Testis (tissue), 3 donors: ENCODE data around the gene ZNF48. TPM values are rescaled to one million over a fixed set of nuclear protein-coding genes. Genes with fewer than 3 reads are reported as not detected.
"Not testable (repeated sequence)": the region's sequence is repeated elsewhere in the genome, so short reads cannot be mapped to it uniquely, and the experiment has no call there.

Experiments used
- DNase-seq: peaks from one replicate; pipeline ENCODE4 v3.0.0-alpha.2; 2019
- H3K27ac ChIP-seq, 2 donors: fragments of 200-600 bp; sonication (generic); one replicate each; pipeline ENCODE4 v1.5.1; 2019
- H3K27me3 ChIP-seq: fragments of 200-600 bp; sonication (generic); one replicate; pipeline ENCODE4 v1.5.1; 2019
- H3K36me3 ChIP-seq: fragments of 200-600 bp; sonication (generic); one replicate; pipeline ENCODE4 v1.5.1; 2017; ENCODE audit warnings: low read depth; ENCODE audit errors: missing control alignments
- H3K4me1 ChIP-seq: fragments of 200-600 bp; sonication (generic); one replicate; pipeline ENCODE4 v1.5.1; 2019
- H3K4me3 ChIP-seq, 2 donors: fragments of 200-600 bp; sonication (generic); one replicate each; pipeline ENCODE4 v1.5.1; 2017 to 2019
- H3K9me3 ChIP-seq: fragments of 200-600 bp; sonication (generic); one replicate; pipeline ENCODE4 v1.5.1; 2017
- POLR2A ChIP-seq: fragments of 450-650 bp; IDR thresholded peaks from one replicate; pipeline ENCODE4 v1.6.1; 2017; ENCODE audit warnings: antibody characterized with exemption, mild to moderate bottlenecking, moderate library complexity
- WGBS, 2 donors: methylation state at CpG; one replicate each; pipeline ENCODE4 v1.1.5; 2018; 5-methylcytosine and 5-hydroxymethylcytosine counted together
- intact Hi-C: fragments of 100-400 bp; cut with DNase I; formaldehyde crosslinking; loops from one replicate; pipeline ENCODE4 v1.15.1; 2023; ENCODE audit warnings: low total_unique reads
- polyA plus RNA-seq: library from polyadenylated mRNA; stranded (reverse); fragments of 350-450 nt; fragmentation: Illumina TruSeq; extraction: RNeasy Lipid Tissue Mini Kit (QIAGEN cat#74804); gene quantifications from one replicate; pipeline ENCODE4 v1.2.3, GENCODE V29; 2014; ENCODE audit warnings: low read depth, low replicate concordance; ENCODE audit not compliant: insufficient read depth
- total RNA-seq, 2 donors: library from RNA; depleted of rRNA; stranded (reverse); fragments of >200 nt; gene quantifications; one replicate each; pipeline ENCODE4 v1.2.3, GENCODE V29; 2016
- TF ChIP-seq, protein P1 (sequence below), 3 experiments: fragments of 450-650 bp in 2 of 3; fragments of 200-600 bp in 1 of 3; sonication (generic) in 1 of 3; IDR thresholded peaks; one replicate each; pipeline ENCODE4 v1.5.1; 2016 to 2019; ENCODE audit warnings: antibody characterized with exemption in 3 of 3, mild to moderate bottlenecking in 2 of 3, moderate library complexity in 1 of 3

The ZNF48 gene
- total and polyA plus RNA-seq, 3 donors from 2014 or later = 6.3 to 9.0 (median 6.5) TPM

DNA sequence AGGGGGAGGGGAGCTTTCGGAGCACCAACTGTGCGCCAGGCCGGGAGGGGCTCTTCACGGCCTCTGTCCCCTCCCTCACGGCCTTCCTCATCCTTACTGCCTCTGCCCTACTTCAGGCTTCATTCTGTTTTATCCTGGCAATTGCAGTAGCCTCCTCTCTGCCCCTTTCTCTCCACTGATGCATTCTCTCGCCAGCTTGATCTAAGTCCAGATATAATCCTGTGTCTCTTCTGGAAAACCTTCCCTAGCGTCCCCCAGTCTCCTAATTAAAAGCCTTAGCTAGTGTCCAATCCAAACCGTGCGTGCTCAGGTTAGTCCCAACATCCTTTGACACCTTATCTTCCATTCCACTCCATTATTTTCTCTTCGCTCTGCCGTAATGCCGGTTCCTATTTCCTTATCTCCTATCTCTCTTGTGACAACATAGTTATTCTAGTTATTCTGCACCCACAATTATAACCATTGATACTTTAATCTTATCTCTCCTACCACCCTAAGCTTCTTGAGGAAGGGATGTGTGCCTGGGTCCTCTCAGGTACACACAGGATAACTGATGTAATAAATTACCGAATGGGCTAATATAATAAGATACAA is 869 bp downstream of the ZNF48 start:
- H3K4me3 ChIP-seq = peak overlapping the region; percentile 63 to 85
- TF ChIP-seq, protein P1, sequence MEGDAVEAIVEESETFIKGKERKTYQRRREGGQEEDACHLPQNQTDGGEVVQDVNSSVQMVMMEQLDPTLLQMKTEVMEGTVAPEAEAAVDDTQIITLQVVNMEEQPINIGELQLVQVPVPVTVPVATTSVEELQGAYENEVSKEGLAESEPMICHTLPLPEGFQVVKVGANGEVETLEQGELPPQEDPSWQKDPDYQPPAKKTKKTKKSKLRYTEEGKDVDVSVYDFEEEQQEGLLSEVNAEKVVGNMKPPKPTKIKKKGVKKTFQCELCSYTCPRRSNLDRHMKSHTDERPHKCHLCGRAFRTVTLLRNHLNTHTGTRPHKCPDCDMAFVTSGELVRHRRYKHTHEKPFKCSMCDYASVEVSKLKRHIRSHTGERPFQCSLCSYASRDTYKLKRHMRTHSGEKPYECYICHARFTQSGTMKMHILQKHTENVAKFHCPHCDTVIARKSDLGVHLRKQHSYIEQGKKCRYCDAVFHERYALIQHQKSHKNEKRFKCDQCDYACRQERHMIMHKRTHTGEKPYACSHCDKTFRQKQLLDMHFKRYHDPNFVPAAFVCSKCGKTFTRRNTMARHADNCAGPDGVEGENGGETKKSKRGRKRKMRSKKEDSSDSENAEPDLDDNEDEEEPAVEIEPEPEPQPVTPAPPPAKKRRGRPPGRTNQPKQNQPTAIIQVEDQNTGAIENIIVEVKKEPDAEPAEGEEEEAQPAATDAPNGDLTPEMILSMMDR (IDR thresholded peaks at IDR 0.05) = no peak
- no peak for TF ChIP-seq POLR2A
- H3K27ac ChIP-seq = peak overlapping the region in 1 of 2 donors; percentile 85
- intact Hi-C loops = no loop called here
- no peaks in the 10 kb centered on the region for H3K27me3 ChIP-seq
- DNase-seq = no peak
- no peaks in the 10 kb centered on the region for H3K36me3 ChIP-seq
- 9 to 10% methylated on average over 13 of the region's 13 CpGs for WGBS, 2 donors
- peaks cover 6% of the 10 kb centered on the region for H3K4me1 ChIP-seq
- no peaks in the 10 kb centered on the region for H3K9me3 ChIP-seq

DNA sequence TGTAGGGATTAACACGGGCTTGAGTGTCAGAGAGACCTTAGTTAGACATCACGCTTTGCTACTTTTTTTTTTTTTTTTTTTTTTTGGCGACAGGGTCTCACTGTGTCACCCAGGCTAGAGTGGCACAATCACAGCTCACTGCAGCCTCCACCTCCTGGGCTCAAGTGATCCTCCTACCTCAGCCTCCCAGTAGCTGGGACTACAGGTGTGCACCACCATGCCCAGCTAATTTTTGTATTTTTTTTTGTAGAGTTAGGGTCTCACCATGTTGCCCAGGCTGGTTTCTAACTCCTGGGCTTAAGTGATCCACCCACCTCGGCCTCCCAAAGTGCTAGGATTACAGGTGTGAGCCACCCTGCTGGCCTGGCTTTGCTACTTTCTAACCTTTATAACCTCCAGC is 1.4 kb downstream of the ZNF48 start:
- intact Hi-C loops, H3K36me3 ChIP-seq, DNase-seq, H3K4me3 ChIP-seq, H3K27me3 ChIP-seq, H3K27ac ChIP-seq, H3K4me1 ChIP-seq, H3K9me3 ChIP-seq: not testable (repeated sequence)
- WGBS, 2 donors = 58 to 70% methylated on average over 4 of the region's 4 CpGs

DNA sequence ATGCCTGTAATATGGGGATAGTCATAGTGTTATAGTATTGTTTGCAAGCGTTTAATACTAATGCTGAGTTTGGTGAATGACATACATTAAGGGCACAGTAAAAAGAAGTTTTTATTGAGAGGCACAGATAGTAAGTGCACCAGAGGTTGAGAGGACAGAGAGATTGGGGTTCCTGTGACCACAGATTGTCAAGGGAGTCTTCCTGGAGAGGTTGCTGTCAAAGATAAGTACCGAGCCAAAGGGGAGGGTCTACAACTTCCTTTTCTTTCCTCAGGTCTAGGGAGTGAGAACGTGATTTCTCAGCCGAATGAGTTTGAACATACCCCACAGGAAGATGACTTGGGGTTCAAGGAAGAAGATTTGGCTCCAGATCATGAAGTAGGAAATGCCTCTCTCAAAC is 1.8 kb downstream of the ZNF48 start:
- 70 to 76% methylated on average over 4 of the region's 4 CpGs for WGBS, 2 donors
- TF ChIP-seq POLR2A = no peak
- TF ChIP-seq, protein P1 (IDR thresholded peaks at IDR 0.05) = no peak
- H3K36me3 ChIP-seq = no peaks in the 10 kb centered on the region
- no peaks in the 10 kb centered on the region for H3K9me3 ChIP-seq
- H3K4me3 ChIP-seq = no peak overlapping the region
- DNase-seq = no peak
- H3K27me3 ChIP-seq = no peaks in the 10 kb centered on the region
- peaks cover 6% of the 10 kb centered on the region for H3K4me1 ChIP-seq
- intact Hi-C loops = no loop called here
- no peak overlapping the region for H3K27ac ChIP-seq

DNA sequence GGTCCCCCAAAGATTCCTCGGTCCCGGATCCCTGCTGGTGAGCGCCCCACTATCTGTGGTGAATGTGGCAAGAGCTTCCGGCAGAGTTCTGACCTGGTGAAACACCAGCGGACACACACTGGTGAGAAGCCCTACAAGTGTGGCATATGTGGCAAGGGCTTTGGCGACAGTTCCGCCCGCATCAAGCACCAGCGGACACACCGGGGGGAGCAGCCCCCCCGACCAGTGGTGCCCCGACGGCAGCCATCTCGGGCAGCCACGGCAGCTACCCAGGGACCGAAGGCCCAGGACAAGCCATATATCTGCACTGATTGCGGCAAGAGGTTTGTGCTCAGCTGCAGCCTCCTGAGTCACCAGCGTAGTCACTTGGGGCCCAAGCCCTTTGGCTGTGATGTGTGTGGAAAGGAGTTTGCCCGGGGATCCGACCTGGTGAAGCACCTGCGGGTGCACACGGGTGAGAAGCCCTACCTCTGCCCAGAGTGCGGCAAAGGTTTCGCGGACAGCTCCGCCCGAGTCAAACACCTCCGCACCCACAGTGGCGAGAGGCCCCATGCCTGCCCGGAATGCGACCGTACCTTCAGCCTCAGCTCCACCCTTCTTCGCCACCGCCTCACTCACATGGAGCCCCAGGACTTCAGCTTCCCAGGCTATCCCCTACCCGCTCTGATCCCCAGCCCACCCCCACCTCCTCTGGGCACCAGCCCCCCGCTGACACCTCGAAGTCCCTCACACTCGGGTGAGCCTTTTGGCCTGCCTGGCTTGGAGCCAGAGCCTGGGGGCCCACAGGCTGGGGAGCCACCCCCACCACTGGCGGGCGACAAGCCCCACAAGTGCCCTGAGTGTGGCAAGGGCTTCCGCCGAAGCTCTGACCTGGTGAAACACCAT is 2.8 kb downstream of the ZNF48 start:
- Histone ChIP-seq H3K4me1 (peaks cover 6% of the 10 kb centered on the region), H3K36me3 (no peaks in the 10 kb centered on the region), H3K27ac (no peak overlapping the region), H3K9me3 (no peaks in the 10 kb centered on the region), H3K27me3 (no peaks in the 10 kb centered on the region), H3K4me3 (no peak overlapping the region)
- WGBS, 2 donors = 87 to 91% methylated on average over 24 to 36 of the region's 42 CpGs
- intact Hi-C loops = no loop called here
- DNase-seq = no peak
- TF ChIP-seq, protein P1 (IDR thresholded peaks at IDR 0.05) = no peak
- no peak for TF ChIP-seq POLR2A

DNA sequence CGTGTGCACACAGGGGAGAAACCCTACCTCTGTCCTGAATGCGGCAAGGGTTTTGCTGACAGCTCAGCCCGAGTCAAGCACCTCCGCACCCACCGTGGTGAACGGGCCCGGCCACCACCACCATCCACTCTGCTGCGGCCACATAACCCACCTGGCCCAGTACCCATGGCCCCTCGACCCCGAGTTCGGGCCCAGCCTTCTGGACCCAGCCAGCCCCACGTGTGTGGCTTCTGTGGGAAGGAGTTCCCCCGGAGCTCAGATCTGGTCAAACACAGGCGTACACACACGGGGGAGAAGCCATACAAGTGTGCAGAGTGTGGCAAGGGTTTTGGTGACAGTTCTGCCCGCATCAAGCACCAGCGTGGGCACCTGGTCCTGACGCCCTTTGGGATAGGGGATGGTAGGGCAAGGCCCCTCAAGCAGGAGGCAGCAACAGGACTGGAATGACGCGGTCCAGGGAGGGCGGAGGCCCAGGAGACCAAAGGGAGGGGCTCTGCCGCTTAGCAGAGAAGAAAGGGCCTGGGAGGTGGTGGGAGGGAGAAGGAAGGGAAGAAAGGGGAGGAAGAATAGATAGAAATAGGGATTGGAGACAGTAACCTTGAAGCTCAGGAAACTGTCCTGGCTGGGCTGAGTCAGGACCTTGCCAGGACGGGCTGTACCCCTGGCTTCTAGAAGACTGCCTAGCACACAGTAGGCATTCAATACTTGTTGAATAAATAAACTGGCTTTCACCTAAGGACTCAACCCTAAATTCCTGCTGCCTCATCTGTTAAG is 3.6 kb downstream of the ZNF48 start:
- peaks cover 6% of the 10 kb centered on the region for H3K4me1 ChIP-seq
- H3K27ac ChIP-seq = no peak overlapping the region
- DNase-seq = no peak
- H3K36me3 ChIP-seq = no peaks in the 10 kb centered on the region
- TF ChIP-seq, protein P1 (IDR thresholded peaks at IDR 0.05) = no peak
- no peak for TF ChIP-seq POLR2A
- H3K9me3 ChIP-seq = no peaks in the 10 kb centered on the region
- intact Hi-C loops = no loop called here
- H3K4me3 ChIP-seq = no peak overlapping the region
- WGBS, 2 donors = 58 to 71% methylated on average over 9 to 23 of the region's 23 CpGs
- H3K27me3 ChIP-seq = no peaks in the 10 kb centered on the region
